Thoracic aorta (tissue), 2 donors: ENCODE data around the gene PI16. TPM values are rescaled to one million over a fixed set of nuclear protein-coding genes. Genes with fewer than 3 reads are reported as not detected.

Experiments used
- ATAC-seq: fragments of 150-250 bp; one replicate; pipeline ENCODE4 v1.8.0; 2017; ENCODE audit warnings: low read depth; ENCODE audit not compliant: insufficient number of reproducible peaks, low FRiP score
- DNase-seq: peaks from one replicate; pipeline ENCODE4 v3.0.0-alpha.2; 2020; ENCODE audit warnings: low spot score
- H3K27ac ChIP-seq, 2 donors: fragments of 200-600 bp; sonication (generic); 1 replicate in 1 of 2; 2 replicates in 1 of 2; pipeline ENCODE4 v1.5.1; 2016; ENCODE audit warnings: mild to moderate bottlenecking in 2 of 2, moderate library complexity in 2 of 2
- H3K27me3 ChIP-seq: fragments of 200-600 bp; sonication (generic); replicated peaks from 2 replicates; pipeline ENCODE4 v1.6.0; 2016; ENCODE audit warnings: mild to moderate bottlenecking; ENCODE audit not compliant: insufficient read depth
- H3K36me3 ChIP-seq: fragments of 200-600 bp; sonication (generic); one replicate; pipeline ENCODE4 v1.5.1; 2016
- H3K4me1 ChIP-seq, 2 donors: fragments of 200-600 bp; sonication (generic); 1 replicate in 1 of 2; 2 replicates in 1 of 2; pipeline versions ENCODE4 v1.5.1 to v1.6.0; 2016; ENCODE audit warnings: low read depth in 2 of 2, mild to moderate bottlenecking in 1 of 2; ENCODE audit not compliant: control insufficient read depth in 1 of 2
- H3K4me3 ChIP-seq: fragments of 200-600 bp; sonication (generic); 2 replicates; pipeline ENCODE4 v1.5.1; 2016; ENCODE audit warnings: mild to moderate bottlenecking
- H3K9me3 ChIP-seq: fragments of 200-600 bp; sonication (generic); 2 replicates; pipeline ENCODE4 v1.5.1; 2016
- total RNA-seq, 2 donors: library from RNA; depleted of rRNA; stranded (reverse); fragments of >200 nt; gene quantifications; one replicate each; pipeline versions ENCODE4 v1.1.0 to v1.2.3, GENCODE V29; 2016
- TF ChIP-seq, protein P1 (sequence below): fragments of 200-600 bp; sonication (generic); IDR thresholded peaks from one replicate; pipeline ENCODE4 v1.5.1; 2019; ENCODE audit warnings: antibody characterized with exemption

The PI16 gene
- total RNA-seq, 2 donors from 2014 or later, result 44.3 to 89.7 TPM

DNA sequence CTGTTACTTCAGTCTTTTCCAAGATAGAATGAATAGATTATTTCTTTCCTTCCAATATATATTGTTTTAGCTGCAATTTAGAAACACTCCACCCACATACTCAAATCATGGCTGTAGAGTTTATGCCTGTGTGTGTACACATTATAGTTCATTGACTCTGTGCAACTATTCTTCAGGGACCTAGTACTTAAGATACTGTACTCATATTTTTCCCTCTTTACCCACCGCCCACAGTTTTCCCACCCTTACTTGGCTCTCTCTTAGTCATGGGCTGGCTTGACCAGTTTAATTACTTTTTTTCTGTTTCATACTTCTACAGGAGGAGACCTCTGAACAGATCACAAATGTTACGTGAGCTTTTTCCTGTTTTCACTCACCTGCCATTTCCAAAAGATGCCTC lies 38.4 kb upstream of the PI16 start:
- ATAC-seq (no peak), DNase-seq (no peak)
- Histone ChIP-seq H3K4me3 (no peak overlapping the region), H3K9me3 (no peaks in the 10 kb centered on the region), H3K4me1 (peaks cover 22 to 47% of the 10 kb centered on the region in 2 donors), H3K36me3 (peaks cover 25% of the 10 kb centered on the region), H3K27ac (peak overlapping the region; percentile 71 to 80), H3K27me3 (no peaks in the 10 kb centered on the region)
- TF ChIP-seq, protein P1, sequence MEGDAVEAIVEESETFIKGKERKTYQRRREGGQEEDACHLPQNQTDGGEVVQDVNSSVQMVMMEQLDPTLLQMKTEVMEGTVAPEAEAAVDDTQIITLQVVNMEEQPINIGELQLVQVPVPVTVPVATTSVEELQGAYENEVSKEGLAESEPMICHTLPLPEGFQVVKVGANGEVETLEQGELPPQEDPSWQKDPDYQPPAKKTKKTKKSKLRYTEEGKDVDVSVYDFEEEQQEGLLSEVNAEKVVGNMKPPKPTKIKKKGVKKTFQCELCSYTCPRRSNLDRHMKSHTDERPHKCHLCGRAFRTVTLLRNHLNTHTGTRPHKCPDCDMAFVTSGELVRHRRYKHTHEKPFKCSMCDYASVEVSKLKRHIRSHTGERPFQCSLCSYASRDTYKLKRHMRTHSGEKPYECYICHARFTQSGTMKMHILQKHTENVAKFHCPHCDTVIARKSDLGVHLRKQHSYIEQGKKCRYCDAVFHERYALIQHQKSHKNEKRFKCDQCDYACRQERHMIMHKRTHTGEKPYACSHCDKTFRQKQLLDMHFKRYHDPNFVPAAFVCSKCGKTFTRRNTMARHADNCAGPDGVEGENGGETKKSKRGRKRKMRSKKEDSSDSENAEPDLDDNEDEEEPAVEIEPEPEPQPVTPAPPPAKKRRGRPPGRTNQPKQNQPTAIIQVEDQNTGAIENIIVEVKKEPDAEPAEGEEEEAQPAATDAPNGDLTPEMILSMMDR, result no peak

GRCh38 chr6:36917541-36918193 lies 36.9 kb upstream of the PI16 start:
- Histone ChIP-seq H3K27ac (peak overlapping the region; percentile 71 to 80), H3K9me3 (no peaks in the 10 kb centered on the region), H3K4me1 (peaks cover 22 to 56% of the 10 kb centered on the region in 2 donors), H3K4me3 (peak overlapping the region; percentile 3), H3K36me3 (peaks cover 15% of the 10 kb centered on the region), H3K27me3 (no peaks in the 10 kb centered on the region)
- ATAC-seq, result peak; percentile 25
- DNase-seq, result no peak
- TF ChIP-seq, protein P1, result no peak

DNA sequence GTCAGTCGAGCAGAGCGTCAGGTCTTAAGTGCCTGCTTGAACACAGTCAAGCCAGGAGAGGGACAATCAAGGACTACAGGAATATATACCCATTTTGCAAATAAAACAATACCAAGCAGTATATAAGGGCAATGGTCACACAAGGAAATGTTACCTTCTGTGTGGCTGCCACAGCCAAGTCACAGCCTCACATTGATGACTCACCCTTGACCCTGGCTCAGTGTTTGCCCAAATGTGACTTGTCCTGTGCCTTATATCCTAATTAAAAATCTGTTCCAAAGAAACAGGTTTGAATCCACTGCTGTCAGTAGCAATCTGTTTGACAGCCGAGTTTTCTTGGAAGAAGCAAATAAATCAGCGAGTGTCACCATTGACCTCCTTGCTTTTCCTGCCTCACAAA lies 34.5 kb upstream of the PI16 start:
- Histone ChIP-seq H3K4me1 (peaks cover 22 to 57% of the 10 kb centered on the region in 2 donors), H3K9me3 (no peaks in the 10 kb centered on the region), H3K4me3 (no peak overlapping the region), H3K36me3 (peaks cover 17% of the 10 kb centered on the region), H3K27ac (no peak overlapping the region), H3K27me3 (no peaks in the 10 kb centered on the region)
- ATAC-seq (no peak), DNase-seq (no peak)
- TF ChIP-seq, protein P1, result no peak

DNA sequence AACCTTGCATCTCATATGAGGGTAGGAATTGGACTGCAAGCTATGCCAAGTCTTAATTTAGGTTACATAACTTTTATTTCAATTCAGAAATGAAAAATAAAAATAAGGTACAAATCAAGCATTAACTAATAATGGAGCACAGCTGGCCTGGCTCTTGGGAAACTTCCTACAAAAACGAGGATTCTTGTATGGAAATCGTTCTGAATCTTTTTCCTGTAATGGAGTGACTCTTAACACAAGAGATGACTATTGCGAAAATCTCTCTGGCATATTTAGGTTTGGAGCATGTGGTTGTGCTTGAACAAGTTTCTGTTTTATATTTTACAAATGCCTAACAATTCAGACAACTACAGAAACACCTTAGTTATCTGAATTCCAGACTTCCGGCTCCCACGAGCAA lies 34.0 kb upstream of the PI16 start:
- H3K36me3 ChIP-seq, result peaks cover 22% of the 10 kb centered on the region
- H3K4me1 ChIP-seq, result peaks cover 22 to 57% of the 10 kb centered on the region in 2 donors
- H3K27me3 ChIP-seq, result no peaks in the 10 kb centered on the region
- TF ChIP-seq, protein P1, result no peak
- H3K4me3 ChIP-seq, result no peak overlapping the region
- no peaks in the 10 kb centered on the region for H3K9me3 ChIP-seq
- no peak overlapping the region for H3K27ac ChIP-seq
- DNase-seq (no peak), ATAC-seq (no peak)

- Histone ChIP-seq H3K4me3 (no peak overlapping the region), H3K4me1 (peaks cover 6 to 44% of the 10 kb centered on the region in 2 donors), H3K9me3 (no peaks in the 10 kb centered on the region), H3K36me3 (peaks cover 21% of the 10 kb centered on the region), H3K27ac (no peak overlapping the region), H3K27me3 (no peaks in the 10 kb centered on the region)
- ATAC-seq, result no peak
- no peak for DNase-seq
- TF ChIP-seq, protein P1, result no peak
Measured at GRCh38 chr6:36924131-36924530, 30.4 kb upstream of the PI16 start.
